HepG2 (cell line): ENCODE measurements around the gene LSM12. TPM values are rescaled to one million over a fixed set of nuclear protein-coding genes. Genes with fewer than 3 reads are reported as not detected.
A peak's percentile ranks its signal among the peaks of the same experiment; 100 is the strongest.

Experiments used
- AKNA ChIP-seq: sonication (generic); formaldehyde crosslinking; IDR thresholded peaks from 2 replicates; pipeline ENCODE4 v1.4.0; 2020; ENCODE audit warnings: missing genetic modification reagents, borderline replicate concordance
- CENPBD1 ChIP-seq: sonication (generic); formaldehyde crosslinking; IDR thresholded peaks from 2 replicates; pipeline ENCODE4 v1.8.0; 2022; ENCODE audit warnings: missing genetic modification reagents, low read depth, mild to moderate bottlenecking, borderline replicate concordance
- ETS1 ChIP-seq: sonication (generic); formaldehyde crosslinking; IDR thresholded peaks from 2 replicates; pipeline ENCODE4 v1.4.0; 2020; ENCODE audit warnings: missing genetic modification reagents
- GPN1 ChIP-seq: sonication (generic); formaldehyde crosslinking; IDR thresholded peaks from 2 replicates; pipeline ENCODE4 v1.5.1; 2020; ENCODE audit warnings: missing genetic modification reagents, borderline replicate concordance
- HCFC1 ChIP-seq: fragments of 150-350 bp; IDR thresholded peaks from 2 replicates; pipeline ENCODE4 v1.6.1; 2014; ENCODE audit warnings: low read depth, low read length
- IKZF1 ChIP-seq: fragments of 450-650 bp; IDR thresholded peaks from 2 replicates; pipeline ENCODE4 v1.7.1; 2016
- PRMT3 ChIP-seq: sonication (generic); formaldehyde crosslinking; IDR thresholded peaks from 2 replicates; pipeline ENCODE4 v1.8.1; 2022; ENCODE audit warnings: low read depth, mild to moderate bottlenecking, moderate library complexity, missing genetic modification reagents, borderline replicate concordance
- REL ChIP-seq: sonication (generic); formaldehyde crosslinking; conservative IDR thresholded peaks from 2 replicates; pipeline ENCODE4 v1.8.0; 2022; ENCODE audit warnings: mild to moderate bottlenecking, missing genetic modification reagents, moderate library complexity
- TCF7 ChIP-seq: sonication (generic); IDR thresholded peaks from 2 replicates; pipeline ENCODE4 v1.6.1; 2016; ENCODE audit warnings: antibody characterized with exemption, low read depth
- TEF ChIP-seq: sonication (generic); formaldehyde crosslinking; IDR thresholded peaks from 2 replicates; pipeline ENCODE4 v1.5.0; 2020; ENCODE audit warnings: missing genetic modification reagents
- U2AF2 ChIP-seq: fragments of 200-400 bp; formaldehyde crosslinking; IDR thresholded peaks from 2 replicates; pipeline ENCODE4 v1.6.1; 2017; ENCODE audit warnings: low read depth, mild to moderate bottlenecking, low read length
- ZNF142 ChIP-seq: sonication (generic); formaldehyde crosslinking; IDR thresholded peaks from 2 replicates; pipeline ENCODE4 v1.4.0; 2020; ENCODE audit warnings: missing genetic modification reagents
- ZNF33B ChIP-seq: sonication (generic); formaldehyde crosslinking; IDR thresholded peaks from 2 replicates; pipeline ENCODE4 v1.5.1; 2020; ENCODE audit warnings: mild to moderate bottlenecking, missing genetic modification reagents
- ZNF530 ChIP-seq: sonication (generic); formaldehyde crosslinking; IDR thresholded peaks from 2 replicates; pipeline ENCODE4 v1.5.0; 2020; ENCODE audit warnings: low read depth, mild to moderate bottlenecking, missing genetic modification reagents
- polyA plus RNA-seq, 8 experiments: library from polyadenylated mRNA; depleted of rRNA in 3 of 8; stranded (reverse) in 7 of 8; unstranded in 1 of 8; fragments of >200 nt; fragmentation: Illumina TruSeq in 4 of 8; extraction: Trizol in 4 of 8; gene quantifications; 2 replicates each; pipeline versions ENCODE4 v1.2.1 to v1.2.3, GENCODE V29; 2011 to 2016; ENCODE audit warnings: low read depth in 4 of 8, missing spikeins in 1 of 8, mixed read lengths in 1 of 8; ENCODE audit not compliant: insufficient read depth in 1 of 8
- total RNA-seq, 5 experiments: library from RNA; depleted of rRNA; stranded (reverse); fragments of >200 nt; fragmentation: Illumina TruSeq; extraction: Trizol; gene quantifications; 2 replicates each; pipeline ENCODE4 v1.2.3, GENCODE V29; 2016; ENCODE audit warnings: low read depth in 1 of 5

The LSM12 gene
- total and polyA plus RNA-seq, 2 of the 13 experiments (the other 11 are each of a cell fraction or from before 2014, with no cell fraction given): 52.8 to 55.7 TPM

GRCh38 chr17:44002141-44002848, 64.2 kb downstream of the LSM12 start (continued):
- TF ChIP-seq TCF7 (peak; percentile 26; the same call in 1 of the 2 replicates), CENPBD1 (CRISPR knock-in tag) (no peak), IKZF1 (no peak), ZNF33B (CRISPR knock-in tag) (no peak), AKNA (no peak), TEF (CRISPR knock-in tag) (no peak), GPN1 (CRISPR knock-in tag) (no peak), ZNF142 (CRISPR knock-in tag) (no peak), REL (no peak), PRMT3 (no peak), HCFC1 (no peak), ETS1 (CRISPR knock-in tag) (no peak), U2AF2 (no peak), ZNF530 (CRISPR knock-in tag) (no peak)
